ENCODE data around the gene ZSCAN2.
A peak's percentile ranks its signal among the peaks of the same experiment; 100 is the strongest.
"Not testable (repeated sequence)": the region's sequence is repeated elsewhere in the genome, so short reads cannot be mapped to it uniquely, and the experiment has no call there.

Gene ZSCAN2

DNA sequence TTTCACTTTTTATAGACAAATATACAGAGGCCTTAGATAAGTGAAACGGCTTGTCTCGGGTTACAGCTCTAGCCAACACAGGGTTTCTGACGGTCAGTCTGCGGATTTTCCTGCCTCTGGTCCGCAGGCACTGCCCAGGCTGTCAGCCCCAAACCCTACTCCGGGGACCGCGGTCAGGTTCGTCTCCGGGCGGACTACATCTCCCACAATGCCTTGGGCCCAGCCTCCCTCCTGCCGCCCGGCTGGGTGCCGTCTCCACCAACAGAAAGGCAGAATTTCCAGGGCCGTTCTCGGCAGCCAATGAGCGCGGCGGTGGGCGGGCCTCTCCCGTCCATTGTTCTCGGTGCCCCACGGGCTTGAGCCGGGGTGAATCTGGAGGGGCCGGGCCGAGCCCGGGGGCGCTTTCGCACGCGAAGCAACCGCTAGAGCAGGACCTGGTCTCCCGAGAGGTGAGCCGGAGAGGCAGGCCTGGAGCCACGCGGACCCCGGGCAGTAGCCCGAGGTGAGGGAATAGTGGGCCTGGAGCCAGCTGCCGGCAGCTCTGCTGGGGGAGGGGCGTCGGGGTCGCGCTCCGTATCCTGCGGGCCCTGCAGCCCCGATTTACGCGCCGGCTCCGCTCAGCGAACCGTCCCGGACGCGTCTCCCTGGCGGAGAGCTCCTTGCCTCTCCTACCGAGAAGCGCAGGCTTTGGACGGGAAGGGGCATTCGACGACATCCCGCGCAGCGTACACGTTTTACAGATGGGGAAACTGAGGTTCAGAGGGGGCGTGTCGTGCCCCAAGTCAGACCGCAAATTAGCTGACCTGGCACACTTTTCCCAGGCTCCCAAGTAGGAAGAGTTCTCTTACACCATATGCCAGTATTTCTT is at the start of gene ZSCAN2:
Gene ZSCAN2 (plus strand): TSS at position 323 of the 868 bp plus-strand sequence. CDS start 2,919 bp downstream, outside the sequence.
- peak within 1 kb of the TSS; percentile 91 for H3K4me3 ChIP-seq (ENCODE audit: low read depth, low read length)
- TF ChIP-seq, protein P1, sequence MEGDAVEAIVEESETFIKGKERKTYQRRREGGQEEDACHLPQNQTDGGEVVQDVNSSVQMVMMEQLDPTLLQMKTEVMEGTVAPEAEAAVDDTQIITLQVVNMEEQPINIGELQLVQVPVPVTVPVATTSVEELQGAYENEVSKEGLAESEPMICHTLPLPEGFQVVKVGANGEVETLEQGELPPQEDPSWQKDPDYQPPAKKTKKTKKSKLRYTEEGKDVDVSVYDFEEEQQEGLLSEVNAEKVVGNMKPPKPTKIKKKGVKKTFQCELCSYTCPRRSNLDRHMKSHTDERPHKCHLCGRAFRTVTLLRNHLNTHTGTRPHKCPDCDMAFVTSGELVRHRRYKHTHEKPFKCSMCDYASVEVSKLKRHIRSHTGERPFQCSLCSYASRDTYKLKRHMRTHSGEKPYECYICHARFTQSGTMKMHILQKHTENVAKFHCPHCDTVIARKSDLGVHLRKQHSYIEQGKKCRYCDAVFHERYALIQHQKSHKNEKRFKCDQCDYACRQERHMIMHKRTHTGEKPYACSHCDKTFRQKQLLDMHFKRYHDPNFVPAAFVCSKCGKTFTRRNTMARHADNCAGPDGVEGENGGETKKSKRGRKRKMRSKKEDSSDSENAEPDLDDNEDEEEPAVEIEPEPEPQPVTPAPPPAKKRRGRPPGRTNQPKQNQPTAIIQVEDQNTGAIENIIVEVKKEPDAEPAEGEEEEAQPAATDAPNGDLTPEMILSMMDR (IDR thresholded peaks at IDR 0.05; ENCODE audit: low read depth, low read length, missing control alignments), result no peak

DNA sequence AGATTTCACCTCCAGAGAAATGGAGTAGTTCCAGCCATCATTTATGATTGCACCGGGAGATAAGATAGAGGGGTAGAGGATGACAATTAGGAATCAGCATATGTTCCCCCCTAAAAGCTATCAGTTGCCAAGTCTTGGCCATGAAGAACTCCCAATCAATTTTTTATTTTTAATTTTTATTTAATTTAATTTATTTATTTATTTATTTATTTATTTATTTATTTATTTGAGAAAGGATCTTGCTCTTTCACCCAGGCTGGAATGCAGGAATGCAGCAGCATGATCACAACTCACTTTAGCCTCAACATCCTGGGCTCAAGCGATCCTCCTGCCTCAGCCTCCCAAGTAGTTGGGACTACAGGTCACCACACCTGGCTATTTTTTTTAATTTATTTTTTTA is 49.2 kb upstream of the ZSCAN2 start:
- H3K4me3 ChIP-seq (ENCODE audit: low read depth, low read length); DNase-seq (ENCODE audit: low read depth): not testable (repeated sequence)

More for the DNA sequence above, at the start of gene ZSCAN2:
- DNase-seq (ENCODE audit: low read depth), result peak; percentile 72

DNA sequence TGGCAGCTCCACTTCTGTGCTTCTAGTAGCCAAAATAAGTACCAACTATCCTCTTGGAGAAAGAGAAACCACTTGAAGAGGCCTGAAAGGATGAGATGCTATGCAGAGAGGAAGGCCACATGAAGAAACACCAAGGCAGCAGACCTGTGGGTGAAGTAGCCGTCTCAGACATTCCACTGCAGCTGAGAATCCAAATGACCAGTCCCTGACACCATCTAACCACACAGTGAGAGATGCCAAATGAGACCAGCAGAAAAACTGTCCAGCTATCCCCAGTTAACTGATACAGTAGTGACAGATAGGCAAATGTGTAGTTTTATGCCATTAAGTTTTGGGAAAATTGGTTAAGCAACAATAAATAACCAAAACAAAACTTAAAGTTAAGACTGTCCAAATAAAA is 47.9 kb upstream of the ZSCAN2 start:
- H3K4me3 ChIP-seq (ENCODE audit: low read depth, low read length), result no peak overlapping the region
- DNase-seq (ENCODE audit: low read depth), result no peak
- TF ChIP-seq, protein P1 (IDR thresholded peaks at IDR 0.05; ENCODE audit: low read depth, low read length, missing control alignments), result no peak

DNA sequence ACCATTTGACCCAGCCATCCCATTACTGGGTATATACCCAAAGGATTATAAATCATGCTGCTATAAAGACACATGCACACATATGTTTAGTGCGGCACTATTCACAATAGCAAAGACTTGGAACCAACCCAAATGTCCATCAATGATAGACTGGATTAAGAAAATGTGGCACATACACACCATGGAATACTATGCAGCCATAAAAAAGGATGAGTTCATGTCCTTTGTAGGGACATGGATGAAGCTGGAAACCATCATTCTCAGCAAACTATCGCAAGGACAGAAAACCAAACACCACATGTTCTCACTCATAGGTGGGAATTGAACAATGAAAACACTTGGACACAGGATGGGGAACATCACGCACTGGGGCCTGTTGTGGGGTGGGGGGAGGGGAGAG is 44.1 kb upstream of the ZSCAN2 start:
- not testable (repeated sequence) for DNase-seq (ENCODE audit: low read depth); H3K4me3 ChIP-seq (ENCODE audit: low read depth, low read length)

DNA sequence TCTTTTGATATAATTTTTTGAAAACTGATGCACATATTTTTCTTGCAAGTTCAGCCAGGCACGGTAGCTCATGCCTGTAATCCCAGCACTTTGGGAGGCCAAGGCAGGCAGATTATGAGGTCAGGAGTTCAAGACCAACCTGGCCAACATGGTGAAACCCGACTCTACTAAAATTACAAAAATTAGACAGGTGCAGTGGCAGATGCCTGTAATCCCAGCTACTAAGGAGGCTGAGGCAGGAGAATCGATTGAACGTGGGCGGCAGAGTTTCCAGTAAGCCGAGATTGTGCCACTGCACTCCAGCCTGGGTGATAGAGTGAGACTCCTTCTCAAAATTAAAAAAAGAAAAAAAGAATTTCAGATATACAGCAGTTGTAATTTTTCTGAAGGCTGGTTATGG is 32.8 kb upstream of the ZSCAN2 start:
- DNase-seq (ENCODE audit: low read depth); H3K4me3 ChIP-seq (ENCODE audit: low read depth, low read length): not testable (repeated sequence)

DNA sequence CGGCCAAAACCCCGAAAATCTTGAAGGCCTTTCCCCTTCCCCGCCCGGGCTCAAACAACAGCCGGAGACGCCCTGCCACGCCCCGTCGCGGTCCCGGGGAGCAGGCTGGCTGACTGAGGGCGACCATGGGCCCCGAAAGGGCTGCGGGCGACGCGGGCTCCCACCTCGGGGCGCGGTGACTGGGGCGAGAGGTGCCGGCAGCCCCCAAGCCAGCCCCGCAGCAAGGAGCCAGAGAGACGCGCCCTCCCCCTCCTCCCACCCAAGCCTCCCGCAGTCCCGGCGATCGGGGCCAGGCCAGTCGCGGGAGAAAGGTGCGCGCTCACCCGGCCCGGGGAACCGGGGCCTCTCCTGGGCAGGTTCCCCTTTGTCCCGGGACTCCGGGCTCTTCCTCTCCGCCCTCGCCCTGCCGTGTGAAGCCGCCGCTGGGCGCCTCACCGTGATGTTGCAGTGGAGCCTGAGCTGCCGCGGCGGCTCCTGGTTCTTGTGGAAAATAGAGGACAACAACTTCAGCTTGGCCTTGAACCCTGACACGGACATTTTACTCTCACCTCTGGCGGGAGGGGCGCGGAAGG is 30.6 kb upstream of the ZSCAN2 start:
- peak overlapping the region; percentile 67 for H3K4me3 ChIP-seq (ENCODE audit: low read depth, low read length)
- TF ChIP-seq, protein P1 (IDR thresholded peaks at IDR 0.05; ENCODE audit: low read depth, low read length, missing control alignments), result no peak
- DNase-seq (ENCODE audit: low read depth), result no peak

DNA sequence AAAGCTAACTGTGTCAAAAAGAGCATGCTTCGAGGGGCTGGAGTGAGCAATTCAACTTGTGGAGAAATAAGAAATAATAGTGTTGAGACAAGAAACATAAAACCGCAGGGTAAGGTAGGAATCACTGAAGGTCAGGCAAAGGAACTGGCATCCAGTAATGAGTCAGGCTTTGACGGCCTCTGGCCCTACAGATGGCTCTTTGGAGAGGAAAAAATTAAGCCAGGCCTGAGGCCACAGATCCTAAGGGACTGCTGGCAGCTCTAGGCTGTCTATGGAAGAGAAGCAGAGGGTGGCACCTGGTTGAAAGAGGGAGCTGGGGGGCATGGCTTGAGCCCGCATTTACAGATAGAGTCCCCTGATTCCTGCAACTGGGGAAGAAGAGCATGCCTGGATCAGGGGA is 28.6 kb upstream of the ZSCAN2 start:
- no peak overlapping the region for H3K4me3 ChIP-seq (ENCODE audit: low read depth, low read length)
- TF ChIP-seq, protein P1 (IDR thresholded peaks at IDR 0.05; ENCODE audit: low read depth, low read length, missing control alignments), result no peak
- DNase-seq (ENCODE audit: low read depth), result no peak

DNA sequence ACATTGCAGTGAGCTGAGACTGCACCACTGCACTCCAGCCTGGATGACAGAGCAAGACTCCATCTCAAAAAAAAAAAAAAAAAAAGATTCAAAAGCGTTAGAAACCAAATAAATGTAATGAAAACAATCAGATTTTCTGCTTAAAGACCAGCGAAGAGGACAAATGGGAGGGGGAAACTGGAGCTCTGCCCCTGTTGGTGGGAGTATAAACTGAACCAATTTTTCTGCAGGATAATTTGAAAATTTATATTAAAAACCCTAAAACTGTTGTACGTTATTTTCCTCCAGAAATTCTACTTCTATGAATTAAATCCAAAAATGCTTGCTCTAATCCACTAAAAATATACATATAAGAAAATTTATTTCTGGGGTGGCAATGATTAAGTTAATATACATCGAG is 25.3 kb upstream of the ZSCAN2 start:
- TF ChIP-seq, protein P1 (IDR thresholded peaks at IDR 0.05; ENCODE audit: low read depth, low read length, missing control alignments), result no peak
- DNase-seq (ENCODE audit: low read depth), result no peak
- H3K4me3 ChIP-seq (ENCODE audit: low read depth, low read length), result no peak overlapping the region

DNA sequence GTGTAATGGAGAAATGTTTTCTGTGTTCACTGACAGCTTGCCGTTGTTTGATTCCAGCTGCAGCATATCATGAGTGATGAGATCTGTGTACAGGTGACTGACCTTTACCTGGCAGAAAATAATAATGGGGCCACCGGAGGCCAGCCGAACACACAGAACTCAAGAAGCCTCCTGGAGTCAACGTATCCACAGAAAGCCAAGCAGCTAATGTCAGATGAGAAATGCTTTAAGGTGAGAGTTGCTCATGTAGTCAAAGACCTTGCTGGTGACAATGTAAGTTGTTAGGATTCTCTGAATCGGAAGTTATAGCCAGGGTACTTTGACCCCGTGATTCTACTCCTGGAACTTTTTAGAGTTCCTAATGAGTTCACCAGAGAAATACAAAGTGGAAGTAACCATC is 22.9 kb upstream of the ZSCAN2 start:
- DNase-seq (ENCODE audit: low read depth); H3K4me3 ChIP-seq (ENCODE audit: low read depth, low read length): not testable (repeated sequence)

DNA sequence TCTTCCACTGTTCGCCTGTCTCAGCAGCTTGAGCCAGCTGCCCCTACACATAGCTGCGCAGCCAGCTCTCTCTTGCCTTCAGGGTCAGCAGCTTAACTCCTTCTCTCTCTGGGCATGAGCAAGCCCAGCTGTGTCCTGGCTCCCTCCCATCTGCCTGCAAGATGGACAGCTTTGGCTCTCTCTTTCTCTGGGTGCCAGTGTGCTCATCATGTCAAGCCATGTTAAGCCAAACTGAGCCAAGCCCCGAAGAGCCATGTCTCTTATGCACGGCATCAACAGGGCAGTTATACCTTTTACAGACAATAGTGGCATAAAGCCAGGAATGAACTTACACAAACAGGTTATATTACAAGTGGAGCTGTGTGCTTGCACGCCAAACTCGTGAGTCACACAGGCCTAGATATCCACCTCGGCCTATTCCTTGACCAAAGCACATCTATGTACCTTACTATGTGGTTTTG is 21.5 kb upstream of the ZSCAN2 start:
- not testable (repeated sequence) for H3K4me3 ChIP-seq (ENCODE audit: low read depth, low read length); DNase-seq (ENCODE audit: low read depth)

DNA sequence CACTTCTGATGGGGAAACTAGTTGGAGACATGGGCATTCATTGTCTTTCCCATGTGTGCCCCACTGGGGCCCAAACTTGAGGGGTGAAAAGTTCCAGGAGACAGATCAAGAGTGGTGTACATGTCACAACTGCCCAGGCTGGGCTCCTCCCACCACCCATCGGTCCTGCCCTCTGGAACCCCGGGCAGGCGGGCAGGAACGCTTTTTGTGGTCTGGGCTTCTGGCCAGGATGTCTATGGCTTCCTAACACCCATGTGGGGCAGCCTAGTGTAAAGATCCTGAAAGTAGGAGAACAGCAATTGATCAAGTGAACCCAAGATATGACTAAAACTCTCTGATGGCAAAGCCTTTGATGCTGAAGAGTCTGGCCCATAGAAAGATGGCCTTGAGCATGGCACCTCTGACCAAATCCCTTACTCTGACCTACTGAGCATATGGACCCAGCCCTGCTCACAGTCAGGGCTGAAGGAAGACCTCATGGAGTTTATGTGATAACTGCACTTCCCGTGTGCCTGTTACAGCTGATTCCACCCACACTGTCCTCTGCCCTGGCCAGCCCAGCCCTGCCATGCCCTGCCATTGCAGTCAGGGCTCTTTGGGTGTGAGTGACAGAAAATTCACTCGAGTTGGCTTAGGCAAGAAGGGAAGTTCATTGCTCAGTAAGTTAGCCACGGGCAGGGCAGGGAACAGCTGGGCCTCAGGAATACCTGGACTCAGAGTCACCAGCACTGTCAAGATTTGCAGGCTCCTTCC is 19.0 kb upstream of the ZSCAN2 start:
- not testable (repeated sequence) for H3K4me3 ChIP-seq (ENCODE audit: low read depth, low read length); DNase-seq (ENCODE audit: low read depth)
